ENCODE measurements around the gene GNB1L. TPM values are rescaled to one million over a fixed set of nuclear protein-coding genes. Genes with fewer than 3 reads are reported as not detected.
A peak's percentile ranks its signal among the peaks of the same experiment; 100 is the strongest.

The GNB1L gene
- total RNA-seq, 1 experiment from 2014 or later: 17.9 TPM

DNA sequence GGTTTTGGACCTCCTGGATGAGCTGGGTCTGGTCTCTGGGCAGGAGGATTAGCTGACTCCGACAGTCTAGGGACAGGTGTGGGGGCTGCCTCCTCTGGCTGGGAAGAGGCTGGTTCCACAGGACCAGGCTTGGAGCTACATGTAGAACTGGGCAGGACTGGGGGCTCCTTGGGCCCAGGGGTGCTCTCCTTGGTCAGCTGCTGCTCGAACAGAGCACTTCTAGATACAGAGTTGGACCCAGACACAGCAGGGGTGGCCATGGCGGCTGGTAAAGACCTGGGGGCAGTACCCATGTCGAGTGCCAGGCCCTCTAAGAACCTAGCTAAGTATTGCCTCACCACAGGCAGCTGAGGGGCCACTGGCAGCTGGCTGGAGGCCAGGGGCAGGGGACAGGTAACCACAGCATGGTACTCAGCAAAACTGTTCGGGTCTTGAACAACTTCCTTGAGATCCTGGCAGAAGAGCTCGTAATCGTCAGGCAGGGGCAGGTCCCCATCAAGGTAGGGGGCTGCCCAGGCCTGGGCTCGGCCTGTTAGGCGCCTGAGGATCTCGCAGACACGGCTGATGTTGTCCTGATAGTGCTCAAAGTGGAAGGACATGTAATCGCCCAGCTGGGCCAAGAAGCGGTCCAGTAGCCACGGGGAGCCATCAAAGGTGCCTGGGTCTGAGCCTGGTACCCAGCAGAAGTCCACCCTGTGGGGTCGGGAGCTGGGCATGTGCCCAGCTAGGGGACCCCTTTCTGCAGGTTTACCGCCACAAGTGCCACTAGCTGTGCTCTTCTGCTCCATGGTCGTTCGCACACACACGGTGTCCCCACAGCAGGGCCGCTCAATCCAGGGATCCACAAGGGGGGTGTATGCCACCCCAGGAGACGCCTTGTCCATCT is 3.1 kb downstream of the GNB1L start:
- Histone ChIP-seq H3K27ac (ENCODE audit: low read depth, low read length, poor library complexity, severe bottlenecking) (peak overlapping the region; percentile 28), H3K4me1 (ENCODE audit: insufficient read depth, low read length, poor library complexity, severe bottlenecking) (peaks cover 11% of the 10 kb centered on the region), H3K9me3 (ENCODE audit: low read depth, low read length, poor library complexity, severe bottlenecking) (no peaks in the 10 kb centered on the region), H3K27me3 (replicated peaks; ENCODE audit: insufficient read depth, low read depth, low read length, poor library complexity) (no peaks in the 10 kb centered on the region), H3K4me3 (ENCODE audit: low read depth, low read length, poor library complexity, severe bottlenecking) (no peak overlapping the region), H3K36me3 (ENCODE audit: insufficient read depth, low read length, poor library complexity, severe bottlenecking) (peaks cover 32% of the 10 kb centered on the region)
- ChIA-PET POLR2A (ENCODE audit: low non-redundant PET) (no interaction called here), CTCF (interaction anchor here (0.5 kb wide), 1 partner anchor 37 kb away, joined by 5 read pairs; no protein-coding TSS in a partner anchor)
- intact Hi-C loops (cut with micrococcal nuclease; ENCODE audit: unreplicated experiment): no loop called here
- BruUV-seq (replicated peaks): no TSS peak
- DNase-seq (ENCODE audit: low spot score): no peak
- no peak for TF ChIP-seq EZH2 (IDR thresholded peaks at IDR 0.05; ENCODE audit: borderline replicate concordance, low read depth, low read length, poor library complexity, severe bottlenecking)
- TF ChIP-seq, protein P1, sequence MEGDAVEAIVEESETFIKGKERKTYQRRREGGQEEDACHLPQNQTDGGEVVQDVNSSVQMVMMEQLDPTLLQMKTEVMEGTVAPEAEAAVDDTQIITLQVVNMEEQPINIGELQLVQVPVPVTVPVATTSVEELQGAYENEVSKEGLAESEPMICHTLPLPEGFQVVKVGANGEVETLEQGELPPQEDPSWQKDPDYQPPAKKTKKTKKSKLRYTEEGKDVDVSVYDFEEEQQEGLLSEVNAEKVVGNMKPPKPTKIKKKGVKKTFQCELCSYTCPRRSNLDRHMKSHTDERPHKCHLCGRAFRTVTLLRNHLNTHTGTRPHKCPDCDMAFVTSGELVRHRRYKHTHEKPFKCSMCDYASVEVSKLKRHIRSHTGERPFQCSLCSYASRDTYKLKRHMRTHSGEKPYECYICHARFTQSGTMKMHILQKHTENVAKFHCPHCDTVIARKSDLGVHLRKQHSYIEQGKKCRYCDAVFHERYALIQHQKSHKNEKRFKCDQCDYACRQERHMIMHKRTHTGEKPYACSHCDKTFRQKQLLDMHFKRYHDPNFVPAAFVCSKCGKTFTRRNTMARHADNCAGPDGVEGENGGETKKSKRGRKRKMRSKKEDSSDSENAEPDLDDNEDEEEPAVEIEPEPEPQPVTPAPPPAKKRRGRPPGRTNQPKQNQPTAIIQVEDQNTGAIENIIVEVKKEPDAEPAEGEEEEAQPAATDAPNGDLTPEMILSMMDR (conservative IDR thresholded peaks at IDR 0.05; ENCODE audit: low read depth, low read length): no peak

DNA sequence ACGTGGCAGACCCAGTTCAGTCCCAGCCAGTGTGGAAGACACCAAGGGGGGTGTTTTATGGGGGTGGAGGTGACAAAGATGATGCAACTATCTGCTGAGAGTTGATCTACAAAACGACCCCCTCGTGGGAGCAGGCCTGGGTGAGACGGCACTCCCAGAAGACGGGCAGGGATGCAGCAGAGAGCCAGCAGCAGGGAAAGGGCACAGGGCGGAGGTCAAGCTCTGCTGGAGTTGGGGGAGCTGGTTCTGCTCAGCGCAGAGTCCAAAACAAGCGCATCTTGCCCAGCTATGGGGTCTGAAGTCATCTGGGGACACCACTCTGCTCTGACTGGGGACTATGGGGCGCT is 3.9 kb downstream of the GNB1L start:
- Histone ChIP-seq H3K27ac (ENCODE audit: low read depth, low read length, poor library complexity, severe bottlenecking) (peak overlapping the region; percentile 28), H3K9me3 (ENCODE audit: low read depth, low read length, poor library complexity, severe bottlenecking) (no peaks in the 10 kb centered on the region), H3K36me3 (ENCODE audit: insufficient read depth, low read length, poor library complexity, severe bottlenecking) (peaks cover 32% of the 10 kb centered on the region), H3K4me1 (ENCODE audit: insufficient read depth, low read length, poor library complexity, severe bottlenecking) (peaks cover 6% of the 10 kb centered on the region), H3K27me3 (replicated peaks; ENCODE audit: insufficient read depth, low read depth, low read length, poor library complexity) (no peaks in the 10 kb centered on the region), H3K4me3 (ENCODE audit: low read depth, low read length, poor library complexity, severe bottlenecking) (no peak overlapping the region)
- BruUV-seq (replicated peaks): no TSS peak
- POLR2A ChIA-PET (ENCODE audit: low non-redundant PET): no interaction called here
- TF ChIP-seq, protein P1 (conservative IDR thresholded peaks at IDR 0.05; ENCODE audit: low read depth, low read length): no peak
- TF ChIP-seq EZH2 (IDR thresholded peaks at IDR 0.05; ENCODE audit: borderline replicate concordance, low read depth, low read length, poor library complexity, severe bottlenecking): no peak
- CTCF ChIA-PET: interaction anchor here (0.5 kb wide), 2 partner anchors 38 to 112 kb away, joined by 3 to 5 read pairs; no protein-coding TSS in a partner anchor
- no peak for DNase-seq (ENCODE audit: low spot score)
- intact Hi-C loops (cut with micrococcal nuclease; ENCODE audit: unreplicated experiment): no loop called here

DNA sequence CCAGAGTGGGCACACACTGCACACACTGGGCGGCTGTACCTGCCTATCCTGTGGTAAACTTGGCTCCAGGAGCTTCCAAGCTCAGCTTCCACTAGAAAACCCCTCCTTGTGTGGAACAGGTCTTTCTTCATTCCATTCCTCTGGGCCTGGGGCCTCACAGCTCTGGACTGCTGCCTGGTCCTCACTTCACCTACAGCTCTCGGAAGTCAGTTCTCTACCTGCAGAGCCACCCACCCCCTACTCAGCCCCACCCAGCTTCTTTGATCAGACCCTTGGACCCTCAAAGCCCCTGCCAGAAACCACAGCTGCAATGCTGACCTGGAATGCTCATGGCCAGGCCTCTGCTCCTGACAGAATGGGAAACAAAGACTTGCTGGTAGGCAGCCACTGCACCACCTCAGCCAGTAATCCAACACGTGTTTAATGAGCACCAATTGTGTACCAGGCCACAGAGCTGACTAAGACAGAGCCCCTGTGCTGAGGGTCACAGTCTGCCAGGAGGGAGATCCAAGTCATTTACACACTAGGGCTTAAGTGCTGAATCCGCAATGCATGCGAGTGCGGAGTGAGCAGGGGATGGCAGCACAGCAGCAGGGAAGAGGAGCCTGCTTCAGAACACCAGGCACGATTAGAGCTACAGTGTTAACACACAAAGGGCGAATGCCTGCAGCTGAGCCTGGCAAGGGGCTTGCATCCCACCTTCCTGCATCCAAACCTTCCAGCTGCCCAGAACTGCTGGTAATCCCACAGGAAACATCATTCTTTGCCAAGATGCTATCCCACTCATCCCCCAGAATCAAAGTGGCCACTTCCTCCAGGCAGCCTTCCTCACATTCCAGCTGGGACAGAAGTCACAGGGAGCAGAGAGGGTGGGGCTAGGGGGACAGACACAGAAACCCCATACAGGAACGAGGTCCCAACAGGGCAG is 4.6 kb downstream of the GNB1L start:
- TF ChIP-seq, protein P1 (conservative IDR thresholded peaks at IDR 0.05; ENCODE audit: low read depth, low read length): no peak
- peaks cover 4% of the 10 kb centered on the region for H3K4me1 ChIP-seq (ENCODE audit: insufficient read depth, low read length, poor library complexity, severe bottlenecking)
- H3K27me3 ChIP-seq (replicated peaks; ENCODE audit: insufficient read depth, low read depth, low read length, poor library complexity): no peaks in the 10 kb centered on the region
- POLR2A ChIA-PET (ENCODE audit: low non-redundant PET): no interaction called here
- H3K9me3 ChIP-seq (ENCODE audit: low read depth, low read length, poor library complexity, severe bottlenecking): no peaks in the 10 kb centered on the region
- peak overlapping the region; percentile 28 for H3K27ac ChIP-seq (ENCODE audit: low read depth, low read length, poor library complexity, severe bottlenecking)
- CTCF ChIA-PET: interaction anchor here (0.5 kb wide), 1 partner anchor 112 kb away, joined by 3 read pairs; no protein-coding TSS in a partner anchor
- peaks cover 32% of the 10 kb centered on the region for H3K36me3 ChIP-seq (ENCODE audit: insufficient read depth, low read length, poor library complexity, severe bottlenecking)
- no TSS peak for BruUV-seq (replicated peaks)
- intact Hi-C loops (cut with micrococcal nuclease; ENCODE audit: unreplicated experiment): no loop called here
- no peak overlapping the region for H3K4me3 ChIP-seq (ENCODE audit: low read depth, low read length, poor library complexity, severe bottlenecking)
- no peak for DNase-seq (ENCODE audit: low spot score)

Measured in A673 (cell line).